ENCODE measurements around the gene GSTM3.
"Not testable (repeated sequence)": the region's sequence is repeated elsewhere in the genome, so short reads cannot be mapped to it uniquely, and the experiment has no call there.

GRCh38 chr1:109766991-109767636, 26.3 kb upstream of the GSTM3 start:
- not testable (repeated sequence) for TF ChIP-seq CTCF (IDR thresholded peaks at IDR 0.05); ZFX (IDR thresholded peaks at IDR 0.05; ENCODE audit: borderline replicate concordance)

All from 22Rv1 (cell line).